ENCODE measurements around the gene NT5DC4. TPM values are rescaled to one million over a fixed set of nuclear protein-coding genes. Genes with fewer than 3 reads are reported as not detected.

Gene NT5DC4
- total RNA-seq, 2 donors from 2014 or later = not detected

- no peak for DNase-seq
- Histone ChIP-seq H3K27ac (ENCODE audit: low read depth, low read length) (no peak overlapping the region), H3K9me3 (ENCODE audit: control insufficient read depth, low read length) (no peaks in the 10 kb centered on the region), H3K4me3 (ENCODE audit: low read length) (peak overlapping the region; percentile 38), H3K27me3 (ENCODE audit: control insufficient read depth, insufficient read depth, low read length, poor library complexity, severe bottlenecking) (no peaks in the 10 kb centered on the region), H3K4me1 (ENCODE audit: control insufficient read depth, insufficient read depth, low read length) (peaks cover 16% of the 10 kb centered on the region), H3K9ac (ENCODE audit: extremely low read depth, low read length, poor library complexity, severe bottlenecking) (peak overlapping the region; percentile 60), H3K36me3 (ENCODE audit: control insufficient read depth, insufficient read depth, low read length) (no peaks in the 10 kb centered on the region)
- H3K4me3 Mint-ChIP-seq = no peak overlapping the region
- no peaks in the 10 kb centered on the region for H3K36me3 Mint-ChIP-seq (ENCODE audit: low read depth)
- TF ChIP-seq CTCF (conservative IDR thresholded peaks at IDR 0.05) = no peak
- 83 to 98% methylated on average over 7 to 12 of the region's 12 CpGs for WGBS, 2 experiments (ENCODE audit: insufficient coverage in 1 of 2, insufficient read length in 1 of 2)
- peaks cover 35% of the 10 kb centered on the region for H3K4me1 Mint-ChIP-seq
- peak overlapping the region; percentile 93 for H3K27ac Mint-ChIP-seq
- H3K27me3 Mint-ChIP-seq (ENCODE audit: insufficient read depth) = no peaks in the 10 kb centered on the region
- no peaks in the 10 kb centered on the region for H3K9me3 Mint-ChIP-seq
These were observed 46.6 kb upstream of the NT5DC4 start for GRCh38 chr2:112674229-112674628.

- no peak for DNase-seq
- no peaks in the 10 kb centered on the region for H3K36me3 ChIP-seq (ENCODE audit: control insufficient read depth, insufficient read depth, low read length)
These were observed 41.3 kb upstream of the NT5DC4 start for GRCh38 chr2:112679484-112679883.

GRCh38 chr2:112680666-112681101, 40.1 kb upstream of the NT5DC4 start:
- Mint-ChIP-seq H3K9me3 (no peaks in the 10 kb centered on the region), H3K36me3 (ENCODE audit: low read depth) (no peaks in the 10 kb centered on the region), H3K4me3 (no peak overlapping the region), H3K27ac (no peak overlapping the region), H3K4me1 (peaks cover 21% of the 10 kb centered on the region), H3K27me3 (ENCODE audit: insufficient read depth) (no peaks in the 10 kb centered on the region)
- 96% methylated on average over 4 to 5 of the region's 5 CpGs for WGBS, 2 experiments (ENCODE audit: insufficient coverage in 1 of 2, insufficient read length in 1 of 2)
- Histone ChIP-seq H3K4me3 (ENCODE audit: low read length) (no peak overlapping the region), H3K4me1 (ENCODE audit: control insufficient read depth, insufficient read depth, low read length) (peaks cover 15% of the 10 kb centered on the region), H3K27me3 (ENCODE audit: control insufficient read depth, insufficient read depth, low read length, poor library complexity, severe bottlenecking) (no peaks in the 10 kb centered on the region), H3K9ac (ENCODE audit: extremely low read depth, low read length, poor library complexity, severe bottlenecking) (no peak overlapping the region), H3K27ac (ENCODE audit: low read depth, low read length) (no peak overlapping the region), H3K36me3 (ENCODE audit: control insufficient read depth, insufficient read depth, low read length) (no peaks in the 10 kb centered on the region), H3K9me3 (ENCODE audit: control insufficient read depth, low read length) (no peaks in the 10 kb centered on the region)
- TF ChIP-seq CTCF (conservative IDR thresholded peaks at IDR 0.05) = no peak
- DNase-seq = no peak

More at GRCh38 chr2:112679484-112679883, 41.3 kb upstream of the NT5DC4 start:
- Mint-ChIP-seq H3K9me3 (no peaks in the 10 kb centered on the region), H3K27ac (no peak overlapping the region), H3K36me3 (ENCODE audit: low read depth) (no peaks in the 10 kb centered on the region), H3K27me3 (ENCODE audit: insufficient read depth) (no peaks in the 10 kb centered on the region), H3K4me1 (peaks cover 23% of the 10 kb centered on the region), H3K4me3 (no peak overlapping the region)
- 89 to 97% methylated on average over 3 of the region's 3 CpGs for WGBS, 2 experiments (ENCODE audit: insufficient coverage in 1 of 2, insufficient read length in 1 of 2)
- no peaks in the 10 kb centered on the region for H3K27me3 ChIP-seq (ENCODE audit: control insufficient read depth, insufficient read depth, low read length, poor library complexity, severe bottlenecking)
- H3K4me3 ChIP-seq (ENCODE audit: low read length) = no peak overlapping the region
- H3K9ac ChIP-seq (ENCODE audit: extremely low read depth, low read length, poor library complexity, severe bottlenecking) = no peak overlapping the region
- H3K4me1 ChIP-seq (ENCODE audit: control insufficient read depth, insufficient read depth, low read length) = peaks cover 17% of the 10 kb centered on the region
- H3K27ac ChIP-seq (ENCODE audit: low read depth, low read length) = no peak overlapping the region
- no peaks in the 10 kb centered on the region for H3K9me3 ChIP-seq (ENCODE audit: control insufficient read depth, low read length)
- TF ChIP-seq CTCF (conservative IDR thresholded peaks at IDR 0.05) = no peak
